HUDEP-2 (cell line): ENCODE results near the gene P4HA2.

Experiments
- DNase-seq, 76 experiments: peaks; one replicate each; lab custom pipeline; 2025; ENCODE audit not compliant: unreplicated experiment in 76 of 76; lab: John Stamatoyannopoulos, UW

Gene P4HA2

DNA sequence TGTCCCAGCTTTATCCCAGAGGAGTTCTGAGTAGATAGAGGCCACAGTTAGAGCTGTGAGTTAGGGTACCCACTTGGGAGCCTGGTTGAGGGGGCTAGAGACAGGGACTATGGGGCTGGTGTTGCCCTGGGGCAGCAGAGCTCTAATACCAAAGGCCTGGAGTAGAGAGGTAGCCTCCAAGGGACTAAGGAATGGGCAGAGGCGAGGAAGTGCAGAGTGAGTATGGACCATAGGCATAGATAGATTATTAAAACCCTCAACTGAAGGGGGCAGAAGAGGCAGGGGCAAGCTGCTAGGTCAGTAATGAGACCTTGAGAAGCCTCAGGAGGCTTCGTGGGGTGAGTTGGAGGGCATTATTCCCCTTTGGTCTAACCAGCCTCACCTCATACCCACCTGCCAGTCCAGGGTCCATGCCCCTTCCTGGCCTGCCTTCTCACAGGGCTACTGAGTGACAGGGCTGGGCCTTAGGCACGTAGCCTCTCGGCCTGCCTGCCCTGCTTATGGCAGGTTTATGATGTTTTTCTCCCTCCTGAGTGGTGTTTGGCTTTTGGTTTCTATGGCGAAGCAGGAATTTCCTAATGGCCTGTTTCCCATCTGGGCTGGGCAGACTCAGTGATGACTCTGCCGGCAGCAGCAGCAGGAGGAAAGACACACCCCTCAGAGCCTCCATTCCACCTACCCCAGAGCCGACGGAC, 37.8 kb upstream of the P4HA2 start:
- DNase-seq = no peak

DNA sequence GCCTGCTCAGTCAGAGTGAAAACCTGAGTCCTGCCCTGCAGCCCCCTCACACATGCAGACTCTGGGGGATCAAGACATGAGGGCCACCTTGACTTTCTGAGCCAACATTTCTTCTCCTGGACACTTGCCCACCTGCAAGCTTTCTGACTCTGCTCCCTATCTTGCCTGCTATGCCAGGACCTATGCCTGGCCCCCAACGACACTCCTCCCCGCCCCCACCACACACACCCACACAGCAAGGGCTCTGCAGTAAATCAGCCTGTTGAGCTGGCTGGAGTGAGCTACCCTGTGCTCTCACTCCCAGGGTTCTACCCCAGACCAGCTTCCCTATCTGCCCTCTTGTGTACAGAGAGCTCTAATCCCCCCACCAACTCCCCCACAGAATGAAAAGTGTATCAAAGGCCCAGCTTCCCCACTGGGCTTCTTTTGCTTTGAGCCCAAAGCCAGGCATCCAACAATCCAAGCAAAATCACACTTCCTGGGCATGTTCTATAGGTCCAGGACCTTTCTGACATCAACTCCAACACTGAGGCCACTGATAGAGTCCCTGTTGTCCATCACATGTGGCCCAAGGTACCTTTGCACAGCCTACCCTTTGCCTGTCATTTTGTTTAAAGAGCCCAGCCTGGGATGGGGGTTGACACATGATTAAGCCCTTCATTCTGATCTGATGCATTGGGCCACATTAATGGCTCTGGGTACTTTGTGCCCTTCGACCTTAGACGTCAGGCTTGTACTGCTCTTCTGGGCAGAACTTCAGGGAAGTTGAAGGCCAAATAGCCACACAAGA, 37.1 kb upstream of the P4HA2 start:
- peak in 8 of 76 experiments; percentile 5 to 46 (median 22) for DNase-seq

DNA sequence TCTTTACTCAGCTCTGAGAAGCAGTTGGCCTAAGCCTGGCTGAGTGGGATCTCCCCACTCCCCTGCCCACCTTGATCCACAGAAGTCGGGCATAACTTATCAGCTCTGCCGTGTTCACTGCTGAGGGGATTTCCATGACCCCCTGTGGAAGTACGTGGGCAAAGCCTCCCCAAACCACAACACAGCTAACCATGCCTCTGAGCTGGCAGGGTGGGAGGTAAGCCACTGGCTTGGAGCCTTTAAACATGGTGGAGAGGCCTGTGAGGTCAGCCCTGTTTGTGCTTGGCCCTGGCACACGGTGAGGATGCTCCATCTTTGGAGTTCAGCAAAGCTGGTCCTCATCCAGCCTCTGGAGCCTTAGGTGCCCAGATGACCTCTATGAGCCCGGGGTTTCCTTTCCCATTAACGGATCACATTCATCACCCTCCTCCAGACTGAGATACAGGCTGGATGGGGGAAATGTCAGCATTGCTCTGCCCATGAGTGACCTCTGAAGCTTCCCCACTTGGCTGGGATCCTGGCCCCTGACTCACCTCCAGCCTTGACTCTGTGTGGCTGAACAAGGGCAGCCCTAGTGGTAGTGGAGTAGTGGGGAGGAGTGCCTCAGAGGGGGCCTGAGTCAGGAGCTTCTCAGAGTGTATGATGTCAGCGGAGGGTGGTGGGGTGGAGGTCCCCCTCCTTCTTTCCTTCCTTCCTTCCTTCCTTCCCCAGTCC, 36.1 kb upstream of the P4HA2 start:
- peak in 2 of 76 experiments; percentile 25 to 36 for DNase-seq

DNA sequence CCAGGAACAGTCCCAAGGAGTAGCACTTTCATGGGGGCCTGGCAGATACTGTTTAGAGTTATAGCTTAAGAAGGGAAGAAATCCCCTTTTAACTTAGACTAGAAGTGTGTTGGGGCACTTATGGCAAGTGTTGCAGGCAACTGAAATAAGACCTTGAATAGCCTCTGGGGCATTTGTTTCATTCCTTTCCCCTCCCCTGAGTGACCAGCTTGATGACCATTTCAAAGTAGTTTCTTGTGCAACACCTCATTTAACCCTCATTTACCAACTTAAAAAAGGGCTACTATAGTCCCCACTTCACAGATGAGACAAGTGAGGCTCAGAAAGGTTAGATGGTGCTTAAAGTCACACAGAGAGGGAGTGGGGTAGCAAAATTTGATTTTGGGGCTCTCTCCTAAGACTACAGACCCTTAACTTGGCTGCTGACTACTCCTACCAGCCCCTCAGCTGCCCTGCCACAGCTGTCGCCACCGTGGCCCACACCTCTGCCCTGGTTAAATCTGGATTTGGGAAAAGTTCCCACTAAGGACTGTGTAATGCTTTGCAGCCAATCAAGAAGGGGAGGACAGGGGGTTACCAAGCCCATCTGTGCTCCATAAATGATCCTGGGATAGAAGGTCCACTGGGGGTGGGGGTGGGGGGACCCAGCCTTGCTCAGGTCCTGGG, 35.4 kb upstream of the P4HA2 start:
- no peak for DNase-seq

DNA sequence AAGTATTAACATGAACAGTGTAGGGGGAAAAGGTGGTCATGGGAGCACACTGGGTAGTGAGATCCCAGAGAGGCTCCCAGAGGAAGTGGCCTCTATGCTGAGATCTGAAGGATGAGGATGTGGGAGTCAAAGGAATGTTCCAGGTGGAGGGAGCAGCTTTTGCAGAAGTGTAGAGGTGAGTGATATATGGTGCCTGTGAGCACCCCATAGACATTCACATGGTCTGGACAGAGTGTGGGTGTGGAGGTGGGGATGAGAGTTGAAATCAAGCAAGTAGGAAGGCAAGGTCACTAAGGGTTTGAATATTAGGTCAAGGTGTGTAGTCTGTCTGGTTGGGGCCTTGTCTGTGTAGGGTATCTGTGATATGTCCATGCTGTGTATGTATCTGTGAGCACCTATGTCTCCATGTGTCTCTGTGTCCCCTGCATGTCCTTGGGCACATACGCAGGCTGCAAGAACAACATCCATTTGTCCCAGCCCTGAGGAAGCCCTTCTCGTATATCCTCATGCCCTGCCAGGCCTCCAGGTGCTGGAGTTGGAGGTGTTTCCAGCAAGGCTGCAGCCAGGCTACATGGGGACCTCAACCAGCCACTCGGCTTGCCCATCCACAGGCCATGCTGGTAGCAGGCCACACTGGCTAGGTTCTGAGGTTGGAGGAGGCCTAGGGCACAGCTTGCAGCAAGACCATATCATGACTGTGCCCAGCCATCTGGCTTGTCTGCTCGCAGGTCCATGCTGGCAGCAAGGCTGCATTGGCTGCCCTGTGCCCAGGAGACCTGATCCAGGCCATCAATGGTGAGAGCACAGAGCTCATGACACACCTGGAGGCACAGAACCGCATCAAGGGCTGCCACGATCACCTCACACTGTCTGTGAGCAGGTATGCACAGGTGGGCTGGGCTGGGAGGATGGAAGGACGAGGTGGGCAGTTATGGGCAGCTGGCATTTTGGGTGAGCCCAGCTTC, 34.5 kb upstream of the P4HA2 start:
- DNase-seq = no peak

DNA sequence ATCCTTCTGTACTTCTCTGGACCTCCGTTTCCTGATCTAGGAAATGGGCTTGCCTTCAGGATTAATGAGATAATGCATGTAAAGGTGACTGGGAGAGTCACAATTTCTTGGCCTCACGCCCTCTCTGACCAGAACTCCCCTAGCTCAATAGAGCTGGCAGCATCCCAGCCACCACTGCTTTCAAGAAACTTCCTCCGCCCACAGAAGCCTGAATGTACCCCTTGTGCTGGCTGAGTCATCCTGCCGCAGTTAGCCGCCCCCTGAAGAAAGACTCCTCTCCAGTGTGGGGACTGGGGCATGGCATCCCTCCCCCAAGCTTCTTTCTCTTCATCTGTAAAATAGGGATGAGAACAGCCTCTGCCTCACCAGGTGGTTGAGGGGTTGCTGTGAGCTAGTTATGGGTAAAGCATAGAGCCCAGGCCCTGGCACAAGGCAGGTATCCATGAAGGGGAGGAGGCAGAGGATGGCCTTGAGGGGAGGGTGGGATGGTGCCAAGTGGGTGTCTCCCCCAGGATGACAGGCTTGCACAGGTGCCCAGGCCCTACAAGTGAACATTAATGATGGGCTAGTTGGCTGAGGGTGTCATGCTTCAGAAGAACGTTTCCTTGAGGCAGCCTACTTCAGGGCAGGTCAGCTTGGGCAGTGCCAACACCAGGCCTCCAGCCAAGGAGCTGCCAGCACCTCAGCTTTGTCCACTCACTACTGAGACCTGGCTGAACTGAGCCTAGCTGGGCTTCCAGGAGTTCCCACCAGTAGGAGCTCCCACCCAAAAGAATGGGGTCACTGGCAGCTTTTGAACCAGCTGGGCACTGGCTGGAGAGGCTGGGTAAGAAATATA, 33.3 kb upstream of the P4HA2 start:
- peak in 69 of 76 experiments; percentile 3 to 91 (median 65) for DNase-seq

- no peak for DNase-seq
Measured at GRCh38 chr5:132260051-132260450, 32.4 kb upstream of the P4HA2 start.

- DNase-seq = no peak
Measured at GRCh38 chr5:132259069-132259851, 31.6 kb upstream of the P4HA2 start.

DNA sequence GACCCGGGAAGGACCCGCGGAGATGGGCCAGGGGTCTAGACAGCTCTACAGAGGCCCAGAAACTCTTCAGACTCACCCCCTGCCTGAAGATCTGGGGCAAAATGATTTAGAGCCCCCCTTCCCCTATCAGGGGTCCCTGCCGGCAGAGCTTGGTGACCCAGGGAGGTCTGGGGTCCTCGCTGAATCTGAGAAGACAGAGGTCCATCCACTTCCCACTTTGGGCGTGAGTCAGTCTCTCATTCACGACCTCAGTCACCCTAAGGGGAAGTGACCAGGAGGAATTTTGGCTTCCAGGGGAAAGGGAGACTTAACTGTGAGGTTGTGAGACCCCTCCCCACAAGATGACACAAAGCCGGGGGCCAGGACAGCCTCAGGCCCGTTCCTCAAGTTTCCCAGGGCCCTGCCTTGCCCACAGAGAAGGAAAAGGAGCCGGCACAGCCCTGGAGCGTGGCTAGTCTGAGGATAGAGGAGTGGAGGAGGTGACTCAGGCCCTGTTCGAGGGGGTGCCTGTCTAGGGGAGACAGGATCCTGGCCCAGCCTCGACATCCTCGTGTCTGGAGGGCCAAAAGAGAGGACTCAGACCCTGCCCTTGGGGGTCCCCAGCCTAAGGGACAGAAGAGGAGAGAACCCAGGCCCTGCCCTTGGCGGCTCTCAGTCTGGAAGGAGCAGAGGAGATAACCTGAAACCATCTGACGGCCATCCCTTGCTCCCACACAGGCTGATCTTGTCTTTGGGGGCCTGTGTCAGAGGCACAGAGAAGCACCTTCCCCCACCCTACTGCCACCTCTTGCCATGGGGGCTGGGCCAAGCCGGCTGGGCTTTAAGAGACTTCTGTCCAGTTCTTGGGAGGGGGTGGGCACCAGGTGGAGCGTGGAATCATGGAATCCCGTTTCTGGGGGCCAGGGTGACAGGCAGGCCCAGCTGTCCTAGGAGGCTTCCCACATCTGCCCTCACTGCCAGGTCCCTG, 30.7 kb upstream of the P4HA2 start:
- DNase-seq = peak in 4 of 76 experiments; percentile 7 to 23 (median 14)

DNA sequence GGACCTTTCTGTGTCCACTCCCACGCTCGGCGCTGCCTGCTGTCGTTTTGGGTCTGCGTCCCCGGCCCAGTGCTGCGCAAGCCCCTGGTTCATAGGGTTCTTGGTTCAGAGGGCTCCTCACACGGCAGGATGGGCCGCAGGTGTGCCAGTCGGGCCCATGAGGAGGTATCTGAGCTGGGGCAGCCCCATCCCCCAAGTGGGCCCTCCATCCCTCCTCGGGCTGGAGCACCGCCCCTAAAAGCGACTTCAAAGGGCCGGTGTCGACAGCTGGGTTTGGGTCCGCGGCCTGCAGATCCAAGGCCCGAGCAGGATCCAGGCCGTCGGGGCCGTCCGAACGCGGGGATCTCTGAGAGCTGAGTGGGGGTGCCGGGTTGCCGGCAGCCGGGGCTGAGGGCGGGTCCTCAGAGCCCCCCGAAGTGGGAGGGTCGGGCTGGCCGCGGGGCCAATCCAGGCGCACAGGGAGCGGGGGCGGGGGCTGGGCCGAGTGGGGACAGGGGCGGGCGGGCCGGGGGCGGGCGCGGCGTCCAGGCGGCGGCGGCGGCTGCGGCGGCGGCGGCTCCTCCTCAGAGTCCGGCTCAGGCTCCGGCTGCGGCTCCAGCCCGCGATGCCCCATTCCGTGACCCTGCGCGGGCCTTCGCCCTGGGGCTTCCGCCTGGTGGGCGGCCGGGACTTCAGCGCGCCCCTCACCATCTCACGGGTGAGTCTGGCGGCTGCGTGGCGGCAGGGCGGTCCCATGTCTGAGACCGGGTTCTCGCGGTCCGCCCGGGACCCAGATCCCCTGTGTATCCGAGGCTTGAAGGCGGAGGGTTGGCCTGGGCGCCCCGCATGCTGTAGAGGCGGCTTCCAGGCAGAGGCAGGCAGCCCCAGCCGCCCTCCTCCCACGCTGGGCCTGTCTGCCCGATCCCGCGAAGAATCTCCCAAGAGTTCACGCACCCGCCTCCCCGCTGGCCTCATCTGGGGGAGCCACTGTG, 29.8 kb upstream of the P4HA2 start, which contains the start of gene PDLIM4:
TSS of gene PDLIM4 (plus strand) at position 566 of the 971 bp plus-strand sequence. CDS start at position 605, 39 bp downstream.
- DNase-seq = no peak

- no peak for DNase-seq
Measured at GRCh38 chr5:132256783-132257130, 29.1 kb upstream of the P4HA2 start.

DNA sequence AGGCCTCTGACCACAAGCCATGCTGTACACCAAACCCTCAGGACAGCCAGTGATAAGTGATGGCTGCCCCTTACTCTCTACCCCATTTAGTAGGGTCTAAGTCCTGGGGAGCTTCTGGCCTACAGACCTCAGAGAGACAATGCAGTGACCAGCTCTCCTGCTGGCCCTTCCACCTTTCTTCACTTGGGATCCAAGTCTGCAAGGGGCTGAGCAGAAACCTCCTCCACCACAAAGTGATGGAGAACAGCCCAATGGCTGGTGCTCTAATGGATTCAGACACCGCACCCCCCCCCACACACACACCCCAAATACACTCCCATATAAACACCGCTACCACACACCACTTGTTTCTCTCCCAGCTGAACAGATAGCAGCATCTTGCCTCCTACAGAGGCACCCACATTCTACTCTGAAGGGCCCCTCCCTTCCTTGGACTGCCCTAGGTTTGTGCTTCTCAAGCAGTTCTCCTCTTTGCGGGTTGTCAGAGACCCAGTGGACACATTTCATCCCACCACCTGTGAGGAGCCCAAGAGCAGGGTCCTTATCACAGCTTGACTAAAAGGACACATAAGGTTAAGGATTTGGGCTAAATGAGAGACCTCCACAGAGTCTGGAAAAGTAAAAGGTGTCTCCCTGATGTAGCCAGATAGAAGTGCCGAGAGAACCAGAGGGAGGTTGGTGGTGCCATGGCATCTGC, 28.6 kb upstream of the P4HA2 start:
- DNase-seq = peak in 1 of 76 experiments; percentile 14

GRCh38 chr5:132254321-132254977, 26.8 kb upstream of the P4HA2 start:
- DNase-seq = no peak

DNA sequence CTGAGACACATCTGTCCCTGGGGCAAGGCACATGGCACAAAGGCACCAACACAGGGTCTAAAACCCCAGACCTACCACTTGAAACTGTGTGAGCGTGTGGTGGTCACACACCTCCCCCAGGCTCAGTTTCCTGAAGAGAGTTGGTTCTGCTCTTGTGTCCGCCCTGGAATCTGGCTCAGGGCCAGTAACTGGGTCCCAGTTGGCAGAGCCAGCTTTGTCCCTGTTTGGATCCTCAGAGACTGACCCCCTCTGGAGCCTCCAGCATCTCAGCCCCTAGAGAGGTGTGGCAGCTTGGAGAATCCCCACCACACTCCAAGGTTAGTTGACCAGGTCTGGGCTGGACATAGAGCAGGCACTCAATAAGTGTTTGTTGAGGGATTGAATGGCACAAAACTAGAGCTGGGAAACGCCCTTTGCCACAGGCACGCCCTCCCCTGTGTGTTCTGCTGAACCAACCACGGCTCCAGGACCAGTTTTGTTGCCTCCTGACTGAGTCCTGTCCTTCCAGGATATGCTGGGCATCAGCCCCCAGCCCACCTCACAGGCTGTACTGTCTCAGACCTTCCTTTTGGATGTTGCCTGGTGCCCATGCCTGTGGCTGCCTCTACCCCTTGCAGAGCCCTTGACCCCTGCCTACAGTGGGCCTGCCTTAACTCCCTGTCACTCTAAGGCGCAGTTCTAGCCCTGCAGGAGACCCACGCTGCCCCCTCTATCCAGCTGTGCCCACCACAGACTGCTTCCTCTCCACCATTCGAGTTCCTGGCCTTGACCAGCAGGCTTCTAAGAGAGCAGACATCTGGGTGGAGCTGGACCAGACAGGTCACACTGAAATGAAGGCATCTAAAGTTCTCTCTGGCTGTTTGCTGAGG, 26.0 kb upstream of the P4HA2 start:
- peak in 12 of 76 experiments; percentile 10 to 29 (median 18) for DNase-seq
